Thyroid gland (tissue), 4 donors: ENCODE measurements around the gene ADGRF5.
"Not testable (repeated sequence)": the region's sequence is repeated elsewhere in the genome, so short reads cannot be mapped to it uniquely, and the experiment has no call there.

Experiments used
- POLR2A ChIP-seq, 2 donors: fragments of 450-650 bp; IDR thresholded peaks; one replicate each; pipeline ENCODE4 v1.6.1; 2017; ENCODE audit warnings: antibody characterized with exemption in 2 of 2, mild to moderate bottlenecking in 2 of 2, moderate library complexity in 1 of 2
- TF ChIP-seq, protein P1 (sequence below), 6 experiments: fragments of 200-600 bp in 3 of 6; fragments of 450-650 bp in 3 of 6; sonication (generic) in 3 of 6; IDR thresholded peaks; one replicate each; pipeline ENCODE4 v1.5.1; 2016 to 2019; ENCODE audit warnings: antibody characterized with exemption in 6 of 6, mild to moderate bottlenecking in 2 of 6, inconsistent platforms in 1 of 6, moderate library complexity in 1 of 6

DNA sequence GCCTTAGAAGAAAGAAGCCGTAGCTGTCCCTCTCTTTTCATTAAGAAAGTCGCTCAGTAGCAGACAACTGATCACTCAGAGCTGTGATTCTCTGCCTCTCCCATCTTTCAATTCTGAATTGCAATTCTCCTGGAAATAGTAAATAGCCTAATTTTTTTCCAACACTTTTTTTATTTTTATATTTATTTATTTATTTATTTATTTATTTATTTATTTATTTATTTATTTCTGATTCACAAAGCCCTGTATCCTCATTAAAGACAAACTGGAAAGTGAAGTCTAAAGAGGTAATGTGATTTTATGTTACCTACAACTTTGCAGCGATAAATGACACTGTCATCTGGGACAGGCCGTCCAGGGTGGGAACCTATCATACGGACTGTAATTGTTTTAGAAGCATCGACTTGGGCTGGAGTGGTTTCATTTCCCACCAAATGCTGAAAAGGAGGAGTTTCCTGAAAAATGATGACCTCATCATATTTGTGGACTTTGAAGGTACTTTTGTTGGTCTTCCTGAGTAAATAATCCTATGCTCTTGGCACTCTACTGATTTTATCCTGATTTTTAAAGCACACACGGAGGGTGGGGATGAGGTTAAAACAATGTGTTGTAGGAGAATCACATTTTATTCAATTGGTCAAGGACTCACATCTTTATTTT is 87.4 kb downstream of the ADGRF5 start:
- TF ChIP-seq, protein P1, sequence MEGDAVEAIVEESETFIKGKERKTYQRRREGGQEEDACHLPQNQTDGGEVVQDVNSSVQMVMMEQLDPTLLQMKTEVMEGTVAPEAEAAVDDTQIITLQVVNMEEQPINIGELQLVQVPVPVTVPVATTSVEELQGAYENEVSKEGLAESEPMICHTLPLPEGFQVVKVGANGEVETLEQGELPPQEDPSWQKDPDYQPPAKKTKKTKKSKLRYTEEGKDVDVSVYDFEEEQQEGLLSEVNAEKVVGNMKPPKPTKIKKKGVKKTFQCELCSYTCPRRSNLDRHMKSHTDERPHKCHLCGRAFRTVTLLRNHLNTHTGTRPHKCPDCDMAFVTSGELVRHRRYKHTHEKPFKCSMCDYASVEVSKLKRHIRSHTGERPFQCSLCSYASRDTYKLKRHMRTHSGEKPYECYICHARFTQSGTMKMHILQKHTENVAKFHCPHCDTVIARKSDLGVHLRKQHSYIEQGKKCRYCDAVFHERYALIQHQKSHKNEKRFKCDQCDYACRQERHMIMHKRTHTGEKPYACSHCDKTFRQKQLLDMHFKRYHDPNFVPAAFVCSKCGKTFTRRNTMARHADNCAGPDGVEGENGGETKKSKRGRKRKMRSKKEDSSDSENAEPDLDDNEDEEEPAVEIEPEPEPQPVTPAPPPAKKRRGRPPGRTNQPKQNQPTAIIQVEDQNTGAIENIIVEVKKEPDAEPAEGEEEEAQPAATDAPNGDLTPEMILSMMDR (IDR thresholded peaks at IDR 0.05): not testable (repeated sequence)
- not testable (repeated sequence) for TF ChIP-seq POLR2A (IDR thresholded peaks at IDR 0.05)
